Measurements from ENCODE around the gene SLC38A10.
"Not testable (repeated sequence)": the region's sequence is repeated elsewhere in the genome, so short reads cannot be mapped to it uniquely, and the experiment has no call there.

SLC38A10 gene

GRCh38 chr17:81230043-81230820 lies 64.9 kb downstream of the SLC38A10 start:
- H3K27me3 ChIP-seq (ENCODE audit: insufficient read depth, low read length, poor library complexity) = no peaks in the 10 kb centered on the region
- H3K23ac ChIP-seq (ENCODE audit: low read length) = no peak overlapping the region
- no peak overlapping the region for H2BK5ac ChIP-seq (ENCODE audit: low read length)
- no peak overlapping the region for H4K5ac ChIP-seq (ENCODE audit: low read length)
- H2BK15ac ChIP-seq (replicated peaks; ENCODE audit: low read depth) = no peak overlapping the region
- DNase-seq = peak; percentile 52
- H3K79me1 ChIP-seq (ENCODE audit: low read length) = no peaks in the 10 kb centered on the region
- WGBS (ENCODE audit: extremely low coverage, insufficient coverage, low lambda C conversion rate) = no CpG with 5 or more reads among the region's 26 CpGs
- no peak overlapping the region for H3K4ac ChIP-seq (ENCODE audit: low read depth, low read length)
- no peak overlapping the region for H4K8ac ChIP-seq (ENCODE audit: low read depth, low read length)
- H3K27ac ChIP-seq (ENCODE audit: low read depth, low read length) = no peak overlapping the region
- H3K56ac ChIP-seq (ENCODE audit: low read length) = no peak overlapping the region
- H3K18ac ChIP-seq (ENCODE audit: low read length) = no peak overlapping the region
- no peak overlapping the region for H2AK5ac ChIP-seq (ENCODE audit: low read length)
- peaks cover 3% of the 10 kb centered on the region for H3K36me3 ChIP-seq (ENCODE audit: control insufficient read depth, insufficient read depth, low read length)
- H3K4me2 ChIP-seq (ENCODE audit: low read length) = no peak overlapping the region
- no peaks in the 10 kb centered on the region for H3K4me1 ChIP-seq (ENCODE audit: control insufficient read depth, low read depth, low read length)
- no peak overlapping the region for H2BK120ac ChIP-seq (ENCODE audit: low read depth, low read length)
- H3K4me3 ChIP-seq (ENCODE audit: low read length) = no peak overlapping the region
- no peaks in the 10 kb centered on the region for H3K79me2 ChIP-seq (ENCODE audit: control insufficient read depth, insufficient read depth, low read length)
- no peak overlapping the region for H3K9ac ChIP-seq (ENCODE audit: low read length)

DNA sequence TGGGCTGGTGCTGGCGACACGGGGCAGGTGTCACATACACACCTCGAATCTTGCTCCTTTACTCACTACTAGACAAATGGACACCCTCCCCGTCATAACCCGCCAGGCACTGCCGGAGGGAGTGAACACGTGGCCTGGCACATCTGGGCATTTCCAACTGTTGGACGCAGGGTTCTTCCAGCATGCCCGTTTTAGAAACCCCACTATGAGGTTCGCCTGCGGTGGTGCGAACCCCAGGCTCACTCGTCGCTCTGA lies 65.5 kb downstream of the SLC38A10 start:
- Histone ChIP-seq H4K8ac (ENCODE audit: low read depth, low read length) (no peak overlapping the region), H3K56ac (ENCODE audit: low read length) (no peak overlapping the region), H3K4ac (ENCODE audit: low read depth, low read length) (no peak overlapping the region), H3K4me2 (ENCODE audit: low read length) (no peak overlapping the region), H3K79me1 (ENCODE audit: low read length) (no peaks in the 10 kb centered on the region), H3K27me3 (ENCODE audit: insufficient read depth, low read length, poor library complexity) (no peaks in the 10 kb centered on the region), H4K5ac (ENCODE audit: low read length) (no peak overlapping the region), H2BK15ac (replicated peaks; ENCODE audit: low read depth) (no peak overlapping the region), H3K23ac (ENCODE audit: low read length) (no peak overlapping the region), H3K4me1 (ENCODE audit: control insufficient read depth, low read depth, low read length) (no peaks in the 10 kb centered on the region), H3K27ac (ENCODE audit: low read depth, low read length) (no peak overlapping the region), H3K18ac (ENCODE audit: low read length) (no peak overlapping the region), H3K9ac (ENCODE audit: low read length) (no peak overlapping the region), H3K79me2 (ENCODE audit: control insufficient read depth, insufficient read depth, low read length) (no peaks in the 10 kb centered on the region), H2AK5ac (ENCODE audit: low read length) (no peak overlapping the region), H2BK5ac (ENCODE audit: low read length) (no peak overlapping the region), H3K36me3 (ENCODE audit: control insufficient read depth, insufficient read depth, low read length) (peaks cover 3% of the 10 kb centered on the region), H2BK120ac (ENCODE audit: low read depth, low read length) (no peak overlapping the region), H3K4me3 (ENCODE audit: low read length) (no peak overlapping the region)
- DNase-seq = no peak
- no CpG with 5 or more reads among the region's 14 CpGs for WGBS (ENCODE audit: extremely low coverage, insufficient coverage, low lambda C conversion rate)

DNA sequence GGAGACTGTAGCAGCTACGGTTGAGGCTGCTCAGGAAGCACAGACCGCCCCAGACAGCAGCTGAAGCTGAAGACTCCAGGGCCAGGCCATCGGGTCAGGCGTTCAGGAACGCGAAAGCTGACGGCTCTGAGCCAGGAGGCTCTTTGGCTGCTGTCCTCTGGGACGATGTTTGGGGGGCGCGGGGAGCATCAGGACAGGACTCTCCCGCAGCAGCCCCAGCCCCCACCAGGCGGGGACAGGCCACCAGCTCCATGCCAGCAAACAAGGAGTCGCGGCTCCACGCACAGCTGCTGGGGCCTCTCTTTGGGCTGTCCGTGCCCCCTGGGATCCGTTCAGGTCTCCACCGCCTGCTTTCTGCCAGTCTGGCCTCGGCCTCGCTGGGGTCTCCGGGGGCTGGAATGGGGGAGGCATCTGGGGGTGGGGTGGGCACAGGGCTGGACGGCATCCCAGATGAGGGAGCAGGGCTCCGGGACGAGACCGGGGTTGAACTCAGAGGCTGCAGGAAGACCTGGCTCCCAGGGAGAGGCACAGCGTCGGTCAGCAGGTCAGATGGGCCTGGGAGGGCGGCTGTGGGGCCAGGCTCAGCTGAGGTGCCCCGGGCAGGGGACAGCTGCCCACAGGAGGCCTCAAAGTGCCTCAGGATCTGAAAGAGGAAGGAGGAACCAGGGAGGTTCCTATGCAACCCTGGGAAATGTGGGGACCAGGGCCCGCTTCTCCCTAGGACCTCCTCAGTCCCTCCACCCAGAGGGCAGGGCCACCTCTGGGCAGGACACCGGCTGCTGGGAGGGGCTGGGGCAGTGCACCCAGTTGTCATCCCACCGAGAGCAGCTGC lies 66.1 kb downstream of the SLC38A10 start:
- H2BK15ac ChIP-seq (replicated peaks; ENCODE audit: low read depth) = no peak overlapping the region
- no peak overlapping the region for H3K9ac ChIP-seq (ENCODE audit: low read length)
- no peak overlapping the region for H2BK120ac ChIP-seq (ENCODE audit: low read depth, low read length)
- no peak overlapping the region for H3K23ac ChIP-seq (ENCODE audit: low read length)
- H4K8ac ChIP-seq (ENCODE audit: low read depth, low read length) = no peak overlapping the region
- no peak overlapping the region for H2BK5ac ChIP-seq (ENCODE audit: low read length)
- no CpG with 5 or more reads among the region's 32 CpGs for WGBS (ENCODE audit: extremely low coverage, insufficient coverage, low lambda C conversion rate)
- no peak overlapping the region for H3K4ac ChIP-seq (ENCODE audit: low read depth, low read length)
- no peaks in the 10 kb centered on the region for H3K27me3 ChIP-seq (ENCODE audit: insufficient read depth, low read length, poor library complexity)
- no peak overlapping the region for H3K56ac ChIP-seq (ENCODE audit: low read length)
- no peak overlapping the region for H3K4me3 ChIP-seq (ENCODE audit: low read length)
- no peak for DNase-seq
- H2AK5ac ChIP-seq (ENCODE audit: low read length) = no peak overlapping the region
- H3K18ac ChIP-seq (ENCODE audit: low read length) = no peak overlapping the region
- H3K4me2 ChIP-seq (ENCODE audit: low read length) = no peak overlapping the region
- no peaks in the 10 kb centered on the region for H3K79me2 ChIP-seq (ENCODE audit: control insufficient read depth, insufficient read depth, low read length)
- H3K4me1 ChIP-seq (ENCODE audit: control insufficient read depth, low read depth, low read length) = no peaks in the 10 kb centered on the region
- H3K79me1 ChIP-seq (ENCODE audit: low read length) = no peaks in the 10 kb centered on the region
- no peak overlapping the region for H4K5ac ChIP-seq (ENCODE audit: low read length)
- peaks cover 3% of the 10 kb centered on the region for H3K36me3 ChIP-seq (ENCODE audit: control insufficient read depth, insufficient read depth, low read length)
- no peak overlapping the region for H3K27ac ChIP-seq (ENCODE audit: low read depth, low read length)

GRCh38 chr17:81228420-81228819 lies 66.7 kb downstream of the SLC38A10 start:
- H3K27me3 ChIP-seq (ENCODE audit: insufficient read depth, low read length, poor library complexity) = no peaks in the 10 kb centered on the region
- no peak overlapping the region for H3K27ac ChIP-seq (ENCODE audit: low read depth, low read length)
- H3K36me3 ChIP-seq (ENCODE audit: control insufficient read depth, insufficient read depth, low read length) = peaks cover 3% of the 10 kb centered on the region
- H3K4me2 ChIP-seq (ENCODE audit: low read length) = no peak overlapping the region
- H2BK5ac ChIP-seq (ENCODE audit: low read length) = no peak overlapping the region
- H2BK120ac ChIP-seq (ENCODE audit: low read depth, low read length) = no peak overlapping the region
- H3K18ac ChIP-seq (ENCODE audit: low read length) = no peak overlapping the region
- no peak overlapping the region for H3K4me3 ChIP-seq (ENCODE audit: low read length)
- H3K9ac ChIP-seq (ENCODE audit: low read length) = no peak overlapping the region
- H3K4me1 ChIP-seq (ENCODE audit: control insufficient read depth, low read depth, low read length) = no peaks in the 10 kb centered on the region
- no CpG with 5 or more reads among the region's 9 CpGs for WGBS (ENCODE audit: extremely low coverage, insufficient coverage, low lambda C conversion rate)
- no peak overlapping the region for H2AK5ac ChIP-seq (ENCODE audit: low read length)
- H4K5ac ChIP-seq (ENCODE audit: low read length) = no peak overlapping the region
- H4K8ac ChIP-seq (ENCODE audit: low read depth, low read length) = no peak overlapping the region
- no peak overlapping the region for H2BK15ac ChIP-seq (replicated peaks; ENCODE audit: low read depth)
- no peak for DNase-seq
- no peaks in the 10 kb centered on the region for H3K79me2 ChIP-seq (ENCODE audit: control insufficient read depth, insufficient read depth, low read length)
- H3K56ac ChIP-seq (ENCODE audit: low read length) = no peak overlapping the region
- no peaks in the 10 kb centered on the region for H3K79me1 ChIP-seq (ENCODE audit: low read length)
- H3K4ac ChIP-seq (ENCODE audit: low read depth, low read length) = no peak overlapping the region
- no peak overlapping the region for H3K23ac ChIP-seq (ENCODE audit: low read length)

DNA sequence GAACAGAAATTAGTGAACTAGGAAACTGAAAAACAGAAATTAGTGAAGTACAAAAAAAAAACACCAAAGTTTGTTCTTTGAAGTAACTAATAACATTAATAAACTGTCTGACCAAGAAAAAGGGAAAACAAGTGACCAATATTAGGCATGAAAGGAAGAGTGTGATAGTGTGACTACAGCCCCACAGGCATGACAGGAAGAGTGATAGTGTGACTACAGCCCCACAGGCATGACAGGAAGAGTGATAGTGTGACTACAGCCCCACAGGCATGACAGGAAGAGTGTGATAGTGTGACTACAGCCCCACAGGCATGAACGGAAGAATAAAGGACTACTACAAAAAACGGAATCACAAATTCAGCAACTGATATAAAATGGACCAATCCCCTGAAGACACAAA lies 67.5 kb downstream of the SLC38A10 start:
- not testable (repeated sequence) for H3K4me3 ChIP-seq (ENCODE audit: low read length); H3K23ac ChIP-seq (ENCODE audit: low read length); H2BK120ac ChIP-seq (ENCODE audit: low read depth, low read length); H3K27me3 ChIP-seq (ENCODE audit: insufficient read depth, low read length, poor library complexity); DNase-seq; H2BK15ac ChIP-seq (replicated peaks; ENCODE audit: low read depth); H3K4me2 ChIP-seq (ENCODE audit: low read length); H2AK5ac ChIP-seq (ENCODE audit: low read length); H4K5ac ChIP-seq (ENCODE audit: low read length); H3K9ac ChIP-seq (ENCODE audit: low read length); H3K79me1 ChIP-seq (ENCODE audit: low read length); H3K4me1 ChIP-seq (ENCODE audit: control insufficient read depth, low read depth, low read length); H3K27ac ChIP-seq (ENCODE audit: low read depth, low read length); H2BK5ac ChIP-seq (ENCODE audit: low read length); H3K18ac ChIP-seq (ENCODE audit: low read length); H3K36me3 ChIP-seq (ENCODE audit: control insufficient read depth, insufficient read depth, low read length); H3K4ac ChIP-seq (ENCODE audit: low read depth, low read length); H3K56ac ChIP-seq (ENCODE audit: low read length); H3K79me2 ChIP-seq (ENCODE audit: control insufficient read depth, insufficient read depth, low read length); H4K8ac ChIP-seq (ENCODE audit: low read depth, low read length)
- no CpG with 5 or more reads among the region's 2 CpGs for WGBS (ENCODE audit: extremely low coverage, insufficient coverage, low lambda C conversion rate)

Data from mesendoderm (in vitro differentiated cells).